NCI-H524 (cell line): ENCODE measurements around the gene CYB5R3.
A peak's percentile ranks its signal among the peaks of the same experiment; 100 is the strongest.

ENCODE experiments used
- DNase-seq, 2 experiments: peaks; one replicate each; lab custom pipeline; 2025; lab: John Stamatoyannopoulos, UW

Gene CYB5R3

DNA sequence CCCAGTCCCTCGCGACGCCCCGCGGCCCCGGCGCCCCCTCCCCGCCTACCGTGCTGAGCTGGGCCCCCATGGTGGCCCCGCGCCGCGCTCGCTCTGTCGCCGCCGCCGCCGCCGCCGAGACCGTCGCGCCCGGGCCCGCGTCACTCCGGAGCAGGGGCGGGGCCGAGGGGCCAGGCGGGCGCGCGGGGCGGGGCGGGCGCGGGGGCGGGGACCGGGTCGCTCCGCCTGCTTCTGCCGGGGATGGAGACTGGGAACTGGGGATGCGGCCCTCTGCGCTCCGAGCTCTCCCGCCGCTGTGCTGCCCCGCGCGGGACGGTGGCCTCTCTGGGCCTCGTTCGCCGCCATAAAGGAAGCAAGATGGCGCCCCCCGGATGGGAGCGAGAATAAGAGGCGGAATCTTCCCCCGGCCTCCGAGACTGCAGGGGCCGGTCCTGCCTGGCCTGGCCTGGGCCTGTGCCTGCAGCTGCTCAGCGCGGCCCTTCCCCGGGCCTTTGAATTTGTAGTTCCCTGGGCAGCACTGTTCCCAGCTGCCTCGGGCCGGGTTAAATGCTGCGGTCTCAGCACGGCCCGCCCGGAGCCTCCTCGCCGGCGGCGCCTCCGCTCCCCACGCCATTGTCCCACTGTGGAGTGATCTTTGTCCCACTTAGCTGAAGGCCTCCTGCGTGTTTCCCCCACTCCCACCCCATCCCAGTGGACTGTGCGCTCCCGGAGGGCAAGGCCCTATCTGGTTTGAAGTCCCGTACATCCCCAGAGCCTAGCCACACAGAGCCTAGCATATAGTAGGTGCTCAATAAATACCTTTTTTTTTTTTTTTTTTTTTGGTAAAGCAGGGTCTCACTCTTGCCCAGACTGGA is at the start of gene CYB5R3:
Gene CYB5R3, minus strand, starts transcription at position 147 of the 854 bp plus-strand sequence. Its CDS starts 77 bp downstream, at position 70.
- DNase-seq, result peak; percentile 45 to 66

DNA sequence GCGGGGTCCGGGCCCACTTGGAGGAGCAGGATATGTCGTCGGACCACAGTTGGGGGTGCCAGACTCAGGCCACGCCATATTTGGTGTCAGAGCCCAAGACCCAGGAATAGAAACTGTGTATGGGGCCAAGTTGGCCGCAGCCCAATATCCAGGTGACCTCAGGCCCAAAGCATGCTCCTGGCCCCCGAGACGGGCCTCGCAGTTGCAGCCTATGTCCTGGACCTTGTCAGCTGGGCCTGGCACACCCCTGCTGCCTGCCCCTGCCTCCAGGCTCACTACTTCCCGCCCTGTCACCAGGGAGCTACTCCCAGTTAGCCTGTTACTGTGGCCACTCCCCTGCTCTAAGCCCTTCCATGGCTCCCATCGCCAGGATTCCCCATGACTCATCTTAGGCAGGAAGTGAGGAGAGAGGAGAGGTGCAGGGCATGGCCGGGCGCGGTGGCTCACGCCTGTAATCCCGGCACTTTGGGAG is 48.4 kb upstream of the CYB5R3 start:
- DNase-seq, result no peak

DNA sequence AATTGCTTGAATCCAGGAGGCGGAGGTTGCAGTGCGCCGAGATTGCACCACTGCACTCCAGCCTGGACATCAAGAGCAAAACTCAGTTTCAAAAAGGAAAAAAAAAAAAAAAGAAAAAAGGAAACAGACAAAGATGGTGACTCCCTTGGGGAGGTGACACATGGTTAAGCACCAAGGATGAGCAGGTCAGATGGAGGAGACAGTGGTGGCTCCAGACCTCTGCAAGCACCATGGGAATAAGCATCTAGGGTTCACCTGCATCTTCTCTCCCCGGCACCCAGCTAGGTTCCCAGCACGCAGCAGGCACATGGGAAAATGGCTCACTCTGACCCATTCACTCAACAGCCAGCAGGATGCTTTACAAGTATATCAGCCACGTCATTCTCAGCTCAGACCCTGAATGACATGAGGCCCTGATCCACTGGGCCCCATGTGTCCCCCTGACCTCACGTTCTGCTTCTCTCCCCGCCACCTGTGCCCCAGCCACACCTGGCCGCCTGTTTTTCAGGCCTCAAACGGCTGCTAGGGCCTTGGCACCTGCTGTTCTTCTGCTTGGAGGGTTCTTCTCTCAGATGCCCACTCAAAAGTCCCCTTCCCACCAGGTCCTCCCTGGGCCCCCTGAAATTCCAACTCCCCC is 47.3 kb upstream of the CYB5R3 start:
- DNase-seq, result no peak

DNA sequence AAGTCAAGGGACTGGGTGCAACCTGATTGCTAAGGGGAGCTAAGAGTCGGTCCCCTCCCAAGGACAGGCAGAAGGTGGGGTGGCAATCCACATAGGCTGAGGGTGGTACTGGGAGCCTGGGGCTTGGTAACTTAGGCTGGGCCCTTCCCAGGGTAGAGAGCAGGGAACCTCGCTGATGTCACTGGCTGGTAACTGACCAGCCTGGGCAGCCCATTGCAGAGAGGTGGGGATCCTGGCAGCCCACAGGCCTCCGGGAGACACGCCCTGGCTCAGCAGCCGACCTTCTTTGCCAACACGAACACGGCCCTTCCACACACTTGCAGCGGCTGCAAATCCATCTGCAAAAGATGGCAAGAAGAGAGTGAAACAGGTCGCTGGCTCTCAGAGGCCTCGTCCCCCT is 46.1 kb upstream of the CYB5R3 start:
- DNase-seq, result no peak

DNA sequence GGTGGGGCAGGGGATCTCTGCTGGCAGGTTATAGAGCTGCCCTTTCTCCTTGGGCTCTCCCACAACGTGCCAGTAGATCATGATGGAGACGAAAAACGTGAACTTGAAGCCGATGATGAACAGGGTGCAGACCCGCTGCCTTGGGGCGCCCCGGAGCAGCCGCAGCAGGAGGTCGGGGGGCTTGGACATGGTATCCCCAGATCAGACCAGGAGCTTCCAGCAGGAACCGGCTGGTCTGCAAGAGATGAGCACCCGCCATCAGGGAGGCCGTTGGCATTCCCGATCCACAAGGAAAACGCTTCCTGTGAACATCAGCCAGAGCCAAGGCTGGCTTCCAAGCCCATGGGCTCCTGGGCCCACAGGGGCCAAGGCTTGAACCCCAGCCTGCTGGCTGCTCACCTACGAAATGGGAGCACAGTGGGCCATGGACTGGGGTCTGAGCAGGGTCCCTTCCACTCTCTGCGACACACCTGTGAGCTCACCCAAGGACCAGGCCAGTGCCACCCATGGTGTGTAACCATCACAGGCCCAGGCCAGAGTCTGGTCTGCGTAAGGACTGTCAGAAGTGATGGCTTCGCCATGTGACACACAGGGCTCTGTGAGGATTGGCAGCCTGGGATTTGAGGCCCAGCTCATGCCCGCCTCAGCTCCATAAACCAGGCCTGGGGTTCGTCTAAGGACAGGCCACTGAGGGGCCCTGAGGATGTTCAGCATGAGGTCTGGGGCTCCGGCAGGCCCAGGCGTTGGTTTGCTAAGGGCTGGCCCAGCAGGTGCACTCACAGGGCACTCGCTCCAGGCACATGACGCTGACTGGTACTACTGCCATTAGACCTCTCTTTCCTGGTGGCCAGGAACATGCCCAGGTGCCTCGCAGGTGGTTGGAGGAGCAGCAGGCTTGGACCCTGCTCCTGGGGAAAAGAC is 44.8 kb upstream of the CYB5R3 start:
- DNase-seq, result no peak

DNA sequence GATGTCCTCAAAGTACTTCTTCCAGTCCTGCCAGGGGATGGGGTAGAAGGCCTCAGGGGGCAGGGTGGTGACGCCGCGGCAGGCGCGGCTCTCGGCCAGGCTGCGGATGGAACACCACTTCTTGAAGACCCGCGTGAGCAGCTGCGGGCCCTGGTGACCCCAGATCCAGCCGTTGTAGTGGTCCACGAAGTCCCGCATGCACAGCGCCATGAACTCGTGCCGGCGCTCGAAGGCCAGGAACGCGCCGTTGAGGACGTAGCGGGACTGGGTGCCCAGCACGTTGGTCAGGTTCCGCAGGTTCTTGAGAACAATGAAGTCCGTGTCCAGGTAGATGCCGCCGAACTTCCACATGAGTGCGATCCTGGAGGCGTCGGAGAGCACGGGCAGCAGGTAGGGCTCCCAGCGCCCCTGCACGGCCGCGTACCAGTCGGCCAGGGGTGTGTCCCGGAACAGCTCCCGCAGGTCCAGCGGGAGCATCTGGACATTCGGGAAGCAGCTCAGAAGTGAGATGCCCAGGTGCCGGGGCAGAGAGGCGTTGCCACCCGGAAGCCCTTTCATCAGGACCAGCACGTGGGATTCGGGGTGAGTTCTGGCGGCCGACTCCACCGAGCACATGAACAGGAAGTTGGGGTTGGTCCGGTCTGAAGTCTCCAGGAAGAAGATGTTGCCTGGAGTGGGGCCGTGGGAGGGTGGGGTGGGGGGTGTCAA is 44.0 kb upstream of the CYB5R3 start:
- DNase-seq, result no peak

DNA sequence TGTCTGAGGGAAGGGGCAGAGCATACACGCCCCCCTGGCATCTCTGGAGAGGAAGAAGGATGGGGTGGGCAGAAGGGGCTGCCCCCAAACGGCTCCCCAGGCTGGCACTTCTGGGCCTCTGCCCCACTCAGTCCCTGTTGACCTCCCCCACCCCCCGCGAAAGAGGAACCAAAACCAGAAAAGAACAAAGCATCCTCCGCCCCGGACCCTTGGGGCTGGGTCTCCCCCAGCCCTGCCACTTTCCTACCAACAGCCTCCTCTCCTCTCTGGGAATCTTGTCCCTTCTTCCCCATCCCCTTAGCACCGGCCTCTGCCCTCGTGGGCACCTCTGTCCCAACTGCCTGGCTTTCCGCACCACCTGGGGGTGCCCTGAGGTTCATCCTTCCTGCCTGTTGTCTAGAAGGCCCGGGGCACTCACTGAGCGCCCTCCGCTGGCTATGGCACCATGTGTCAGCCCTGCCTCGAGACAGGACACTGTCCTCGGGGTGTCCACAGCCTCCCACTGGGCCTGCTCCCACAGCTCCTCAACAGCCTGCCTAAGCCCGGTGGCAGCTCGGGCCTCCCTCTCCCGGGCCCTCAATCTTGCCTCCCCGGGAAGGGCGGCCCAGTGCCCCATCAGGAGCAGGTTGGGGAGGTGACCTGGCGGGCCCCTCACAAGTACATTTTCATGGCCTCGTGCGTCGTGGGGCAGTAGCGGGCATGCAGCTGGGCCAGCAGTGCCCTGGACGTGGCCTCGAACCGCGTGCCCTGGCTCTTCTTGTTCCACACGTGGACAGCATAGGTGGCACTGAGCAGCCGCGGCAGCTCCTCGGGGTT is 43.3 kb upstream of the CYB5R3 start:
- DNase-seq, result no peak

DNA sequence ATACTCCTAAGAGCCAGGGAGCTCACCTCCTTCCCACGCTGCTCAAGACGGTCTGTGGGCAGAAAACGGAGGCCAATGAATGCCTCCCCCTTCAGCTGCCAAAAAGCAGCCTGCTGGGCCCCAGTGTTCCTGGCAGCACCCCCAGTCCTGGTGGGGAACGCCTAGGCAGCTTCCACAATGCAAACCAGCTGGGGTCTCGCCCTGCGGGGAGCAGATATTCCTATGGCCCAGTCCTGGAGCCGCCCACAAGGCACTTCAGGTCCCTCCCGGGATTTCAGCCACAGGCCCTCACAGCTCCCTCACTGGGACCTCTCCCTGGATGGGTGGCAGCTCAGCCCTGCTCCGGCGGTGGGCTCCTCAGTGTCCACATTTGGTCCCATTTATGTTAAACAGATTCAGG is 42.2 kb upstream of the CYB5R3 start:
- no peak for DNase-seq

DNA sequence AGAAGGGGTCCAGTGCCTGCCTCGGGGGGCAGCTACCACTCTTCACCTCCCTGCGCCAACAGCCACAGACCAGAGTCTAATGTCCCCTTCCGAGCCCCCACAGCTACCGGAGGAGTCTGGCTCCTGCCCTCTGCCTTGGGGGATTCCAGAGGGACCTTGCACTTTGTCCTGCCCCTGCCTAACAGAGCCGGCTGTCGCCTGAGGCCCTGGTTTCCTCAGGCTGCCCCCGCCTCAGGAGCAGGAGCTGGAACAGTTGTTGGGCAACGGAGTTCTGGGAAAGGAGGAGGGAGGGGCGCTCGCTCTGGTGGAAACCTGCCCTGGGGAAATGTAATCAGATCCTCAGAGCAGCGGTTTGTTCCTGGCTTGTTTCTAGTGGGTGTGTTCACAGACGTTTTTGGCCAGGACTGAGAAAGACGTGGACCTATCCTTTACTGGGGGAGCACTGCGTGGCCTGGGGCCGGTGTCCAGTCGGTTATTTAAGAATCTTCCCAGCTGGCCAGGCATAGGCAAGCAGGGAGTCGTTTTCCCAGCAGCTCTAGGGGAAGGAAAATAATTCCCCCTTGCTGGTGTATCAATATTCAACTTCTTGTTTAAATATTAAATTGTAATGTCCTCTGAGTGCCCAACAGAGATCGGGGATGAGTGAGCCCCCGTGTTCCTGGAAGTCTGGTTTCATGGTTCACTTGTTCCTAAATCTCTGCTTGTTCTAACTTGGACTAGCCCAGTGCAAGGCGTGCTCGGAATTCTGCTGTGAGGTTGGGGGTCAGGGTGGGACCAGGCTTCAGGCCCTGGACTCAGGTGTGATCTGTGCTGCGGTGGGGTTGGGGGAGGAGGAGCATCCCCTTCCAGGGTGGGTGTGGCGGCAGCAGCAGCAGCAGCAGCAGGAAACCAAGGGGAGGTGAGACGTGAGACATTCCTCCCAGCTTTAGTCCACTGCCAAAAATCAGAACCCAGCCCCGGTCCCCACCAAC is 39.3 kb upstream of the CYB5R3 start:
- DNase-seq, result peak; percentile 71 to 83

DNA sequence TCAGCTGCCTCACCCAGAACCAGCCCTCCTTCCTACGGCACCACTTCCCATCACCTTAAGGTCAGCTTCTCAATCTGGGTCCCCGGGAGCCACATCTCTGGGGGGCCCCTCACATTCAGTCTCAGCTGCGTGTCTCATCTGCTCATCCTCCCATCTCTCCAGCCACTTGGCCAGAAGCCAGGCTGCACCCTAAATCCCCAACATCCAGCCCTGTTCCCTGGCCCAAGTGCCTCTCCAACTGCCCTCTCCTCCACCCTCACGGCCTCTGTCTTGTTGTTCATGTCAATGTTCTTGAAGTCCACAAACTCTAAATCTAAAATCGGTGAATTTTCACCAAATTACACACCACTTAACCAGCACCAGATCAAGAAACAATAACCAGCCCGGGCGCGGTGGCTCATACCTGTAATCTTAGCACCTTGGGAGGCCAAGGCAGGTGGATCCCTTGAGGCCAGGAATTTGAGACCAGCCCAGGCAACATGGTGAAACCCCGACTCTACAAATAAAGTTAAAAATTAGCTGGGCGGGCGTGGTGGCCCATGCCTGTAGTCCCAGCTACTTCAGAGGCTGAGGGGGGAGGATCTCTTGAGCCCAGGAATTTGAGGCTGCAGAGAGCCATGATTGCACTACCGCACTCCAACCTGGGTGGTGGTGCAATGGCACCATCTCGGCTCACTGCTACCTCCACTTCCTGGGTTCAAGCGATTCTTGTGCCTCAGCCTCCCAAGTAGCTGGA is 37.7 kb upstream of the CYB5R3 start:
- DNase-seq, result no peak

DNA sequence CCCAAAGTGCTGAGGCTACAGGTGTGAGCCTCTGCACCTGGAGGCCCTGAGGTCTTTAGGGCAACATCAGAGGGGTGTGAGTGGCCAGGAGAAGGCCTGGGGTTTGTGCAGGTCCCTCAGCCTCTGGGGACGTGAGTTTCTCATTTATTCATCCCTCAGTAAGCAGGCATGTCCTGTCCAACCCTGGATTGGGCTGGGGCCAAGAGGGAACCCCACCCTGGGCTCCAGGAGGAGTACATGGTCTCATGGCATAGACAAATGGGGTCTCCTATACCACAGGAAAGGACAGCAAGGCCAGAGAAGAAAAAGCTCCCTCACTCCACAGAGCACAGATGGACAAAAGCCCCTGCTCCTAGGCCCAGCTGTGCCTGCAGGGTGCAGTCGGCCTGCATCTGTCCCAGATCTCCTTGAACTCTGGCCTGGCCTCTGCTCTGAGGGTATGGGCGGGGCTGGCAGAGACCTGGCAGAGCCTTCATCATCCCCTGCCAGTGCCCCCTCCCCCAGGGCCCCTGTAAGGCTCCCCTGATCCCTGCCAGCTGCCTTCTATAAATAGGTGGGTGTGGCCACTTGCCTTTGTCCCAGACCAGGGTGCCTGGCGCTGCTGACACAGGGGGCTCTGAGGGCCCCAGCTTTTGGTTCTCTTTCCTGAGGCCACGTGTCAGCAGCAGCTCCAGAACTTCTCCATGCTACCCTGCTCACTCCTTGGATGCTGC is 36.9 kb upstream of the CYB5R3 start:
- DNase-seq, result peak in 1 of 2 experiments; percentile 66

DNA sequence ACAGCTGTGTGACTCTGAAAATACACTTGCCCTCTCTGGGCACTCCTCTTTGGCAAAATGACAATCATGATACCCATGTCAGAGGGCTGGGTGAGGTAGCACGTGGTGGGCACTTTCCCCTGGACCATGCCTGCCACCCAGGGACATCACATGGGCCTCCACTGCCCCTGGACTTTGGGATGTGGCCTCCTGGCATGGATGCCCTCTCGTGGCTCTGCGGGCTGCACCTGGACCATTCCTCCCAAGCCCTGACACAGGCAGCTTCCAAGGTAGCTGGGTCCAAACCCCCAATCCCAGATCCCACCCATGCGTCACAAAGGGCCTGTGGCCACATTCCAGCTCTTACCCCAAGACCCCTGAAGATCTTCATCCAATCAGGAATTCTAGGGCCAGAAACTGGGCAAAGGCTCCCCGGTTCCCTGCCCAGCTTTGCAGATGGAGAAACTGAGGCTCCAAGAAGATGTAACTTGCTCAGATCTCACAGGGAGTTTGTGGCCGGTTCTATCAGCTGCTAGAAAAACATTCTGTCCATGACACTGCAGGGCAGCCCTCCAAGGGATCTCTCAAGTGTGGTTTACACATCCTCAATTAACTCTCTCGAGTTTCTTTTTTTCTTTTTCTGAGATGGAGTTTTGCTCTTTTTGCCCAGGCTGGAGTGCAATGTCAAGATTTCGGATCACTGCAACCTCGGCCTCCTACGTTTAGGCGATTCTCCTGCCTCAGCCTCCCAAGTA is 35.4 kb upstream of the CYB5R3 start:
- DNase-seq, result no peak

DNA sequence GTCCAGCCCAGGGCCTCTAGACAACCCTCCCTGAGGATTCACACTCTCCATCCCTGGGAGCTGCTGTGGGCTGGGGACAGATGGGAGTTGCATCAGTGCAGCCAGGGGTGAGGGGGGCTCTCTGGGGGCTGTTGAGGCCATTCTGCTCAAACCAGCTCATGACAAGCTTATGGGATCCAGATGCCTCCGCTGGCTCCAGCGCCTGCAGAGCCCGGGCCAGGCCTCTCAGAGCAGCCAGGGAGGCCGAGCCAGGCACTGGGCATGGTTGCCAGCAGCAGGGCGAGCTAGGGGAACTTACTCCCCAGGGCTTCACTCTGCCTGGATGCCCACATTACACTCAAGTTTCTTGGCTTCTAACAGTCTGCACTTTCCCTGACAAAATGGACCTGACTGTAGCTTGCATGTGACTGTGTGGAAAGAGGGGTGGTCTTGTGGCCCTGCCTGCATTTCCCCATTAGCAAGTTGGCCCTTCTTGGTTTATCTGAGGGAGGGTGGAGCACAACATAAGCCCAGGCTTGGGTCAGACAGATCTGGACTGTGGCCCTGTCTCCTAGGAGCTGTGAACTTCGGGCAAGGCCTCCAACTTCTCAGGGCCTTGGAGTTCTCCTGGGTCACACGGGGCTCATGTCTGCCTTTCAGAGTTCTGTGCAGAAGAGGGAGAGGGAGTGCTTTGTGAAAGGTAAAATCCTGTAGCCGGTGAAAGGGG is 34.5 kb upstream of the CYB5R3 start:
- DNase-seq, result peak in 1 of 2 experiments; percentile 44

DNA sequence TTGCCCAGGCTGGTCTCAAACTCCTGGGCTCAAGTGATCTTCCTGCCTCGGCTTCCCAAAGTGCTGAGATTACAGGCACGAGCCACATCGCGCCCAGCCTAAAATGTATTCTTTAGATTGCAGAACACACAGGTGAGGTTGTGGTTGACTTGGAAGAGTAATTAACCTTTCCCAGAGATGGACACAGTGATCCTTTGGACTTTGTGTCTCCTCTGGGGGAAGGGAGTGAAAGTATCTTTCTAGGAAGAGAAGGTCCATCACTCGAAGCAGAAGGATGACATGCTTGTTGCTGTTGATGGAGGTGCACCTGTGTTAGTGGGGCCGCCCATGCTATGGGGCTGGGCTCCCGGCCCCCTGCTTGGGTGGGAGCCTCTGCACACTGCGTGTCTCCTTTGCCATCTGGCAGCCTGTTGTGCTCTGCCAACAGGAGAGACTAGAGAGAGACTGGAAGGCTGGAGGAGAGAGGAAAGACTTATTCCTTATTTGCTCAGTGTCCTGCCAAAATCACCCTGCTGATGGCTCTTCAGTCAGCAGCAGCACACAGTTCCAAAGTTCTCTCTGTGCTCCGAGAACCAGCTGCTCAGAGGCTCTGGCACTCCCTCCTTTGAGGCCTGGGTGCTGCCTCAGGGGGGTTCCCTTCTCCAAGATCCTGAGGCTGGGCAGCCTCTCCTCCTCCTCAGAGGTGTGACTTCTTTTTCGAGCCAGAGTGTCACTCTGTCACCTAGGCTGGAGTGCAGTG is 33.1 kb upstream of the CYB5R3 start:
- DNase-seq, result peak in 1 of 2 experiments; percentile 56

DNA sequence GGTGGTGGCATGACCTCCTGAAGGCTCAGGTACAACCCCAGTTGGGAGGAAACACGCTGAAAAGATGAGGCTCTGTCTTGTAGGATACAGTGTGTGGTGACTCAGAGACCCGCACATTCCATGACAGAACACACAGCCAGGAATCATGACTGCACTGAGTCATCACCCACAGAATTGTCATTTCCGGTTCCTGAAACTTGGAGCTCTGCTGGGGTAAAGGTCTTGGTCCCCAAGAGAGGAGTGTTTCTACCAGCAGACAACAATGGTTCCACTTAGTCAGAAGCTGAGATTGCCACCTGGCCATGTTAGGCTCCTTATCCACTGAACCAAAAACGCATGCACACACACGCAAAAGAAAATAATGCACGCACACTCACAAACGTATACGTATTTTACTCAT is 31.5 kb upstream of the CYB5R3 start:
- no peak for DNase-seq

DNA sequence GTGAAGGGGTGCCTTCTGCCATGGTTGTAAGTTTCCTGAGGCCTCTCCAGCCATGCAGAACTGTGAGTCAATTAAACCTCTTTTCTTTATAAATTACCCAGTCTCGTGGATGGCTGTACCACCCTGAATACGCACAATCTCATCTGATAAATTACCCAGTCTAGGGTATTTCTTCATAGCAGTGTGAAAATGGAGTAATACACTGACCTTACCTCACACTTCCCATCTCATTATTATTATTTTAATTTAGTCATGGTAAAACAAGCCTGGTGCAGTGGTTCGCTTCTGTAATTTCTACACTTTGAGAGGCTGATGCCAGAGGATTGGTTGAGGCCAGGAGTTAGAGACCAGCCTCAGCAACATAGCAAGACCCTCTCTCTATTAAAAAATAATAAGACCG is 30.5 kb upstream of the CYB5R3 start:
- no peak for DNase-seq
